HCT116 (cell line): ENCODE measurements around the gene SRPK3. TPM values are rescaled to one million over a fixed set of nuclear protein-coding genes. Genes with fewer than 3 reads are reported as not detected.

ENCODE experiments used
- ATAC-seq: fragments of 200-7000 bp; cut with Tn5 transposase; 2 replicates; pipeline ENCODE4 v1.9.1; 2020; ENCODE audit warnings: mild to moderate bottlenecking, moderate library complexity
- BruUV-seq: library from RNA; stranded (reverse); fragments of 400-500 nt; replicated peaks from 2 replicates; lab custom pipeline; 2021; lab: Mats Ljungman, UMichigan
- CTCF ChIA-PET: fragments of 300-600 bp; sonication (Branson Sonifier 250); formaldehyde crosslinking; loops from one replicate; lab custom pipeline; 2021; ENCODE audit warnings: antibody characterized with exemption; lab: Charles Lee
- POLR2A ChIA-PET: fragments of 300-600, 350-600 bp; sonication (Branson Sonifier 250); formaldehyde crosslinking; loops from one replicate; lab custom pipeline; 2021; ENCODE audit warnings: antibody characterized with exemption; lab: Charles Lee
- RAD21 ChIA-PET, 2 experiments: fragments of 300-600 bp; sonication (Branson Sonifier 250); formaldehyde crosslinking; loops; one replicate each; lab custom pipeline; 2023; ENCODE audit warnings: low total read pairs in 2 of 2; ENCODE audit not compliant: uncharacterized antibody in 2 of 2, unreplicated experiment in 2 of 2, low non-redundant PET in 1 of 2; lab: Charles Lee
- DNase-seq: peaks from one replicate; pipeline ENCODE4 v3.0.0-alpha.2; 2010; ENCODE audit warnings: low read depth, low spot score
- H2AFZ ChIP-seq: fragments of 200-600 bp; shearing (Covaris generic), sonication (generic); 2 replicates; pipeline ENCODE4 v1.6.1; 2017; ENCODE audit warnings: low read depth, mixed run types, mixed read lengths, antibody characterized with exemption, low read length; ENCODE audit not compliant: poor library complexity, severe bottlenecking
- H3K27ac ChIP-seq: 2 replicates; pipeline ENCODE4 v1.5.1; 2012; ENCODE audit warnings: low read depth, low read length
- H3K27me3 ChIP-seq: fragments of 200-600 bp; sonication (generic); 2 replicates; pipeline ENCODE4 v1.6.1; 2016; ENCODE audit warnings: mixed run types, low read length, mixed read lengths; ENCODE audit not compliant: insufficient read depth
- H3K36me3 ChIP-seq, 2 experiments: fragments of 200-500 bp in 1 of 2; fragments of 200-600 bp in 1 of 2; sonication (Bioruptor generic) in 1 of 2; sonication (generic) in 1 of 2; 2 replicates each; pipeline versions ENCODE4 v1.5.1 to v1.6.1; 2014 to 2016; ENCODE audit warnings: low read length in 2 of 2, inconsistent platforms in 1 of 2, mixed read lengths in 1 of 2, mixed run types in 1 of 2; ENCODE audit not compliant: insufficient read depth in 2 of 2, control insufficient read depth in 1 of 2
- H3K4me1 ChIP-seq, 2 experiments: fragments of 200-600 bp in 1 of 2; sonication (generic) in 1 of 2; 2 replicates each; pipeline versions ENCODE4 v1.5.1 to v1.6.1; 2012 to 2017; ENCODE audit warnings: low read length in 2 of 2, inconsistent platforms in 1 of 2, mild to moderate bottlenecking in 1 of 2, mixed read lengths in 1 of 2, mixed run types in 1 of 2, moderate library complexity in 1 of 2; ENCODE audit not compliant: insufficient read depth in 2 of 2, control insufficient read depth in 1 of 2
- H3K4me2 ChIP-seq: fragments of 200-600 bp; sonication (generic); 2 replicates; pipeline ENCODE4 v1.6.1; 2017; ENCODE audit warnings: mixed run types, low read length, mixed read lengths
- H3K4me3 ChIP-seq, 2 experiments: fragments of 200-600 bp in 1 of 2; sonication (generic) in 1 of 2; replicated peaks in 1 of 2; 2 replicates each; pipeline ENCODE4 v1.5.1; 2011 to 2016; ENCODE audit warnings: low read length in 2 of 2, control low read depth in 1 of 2, low read depth in 1 of 2, mild to moderate bottlenecking in 1 of 2, mixed read lengths in 1 of 2, mixed run types in 1 of 2
- H3K79me2 ChIP-seq: fragments of 200-600 bp; sonication (generic); 2 replicates; pipeline ENCODE4 v1.6.1; 2017; ENCODE audit warnings: mild to moderate bottlenecking, mixed run types, low read length, moderate library complexity, mixed read lengths; ENCODE audit not compliant: insufficient read depth
- H3K9ac ChIP-seq: fragments of 200-600 bp; sonication (generic); 2 replicates; pipeline ENCODE4 v1.6.1; 2016; ENCODE audit warnings: low read length, mixed read lengths
- H3K9me2 ChIP-seq: fragments of 200-600 bp; sonication (generic), shearing (Covaris generic); 2 replicates; pipeline ENCODE4 v1.6.1; 2017; ENCODE audit warnings: mixed run types, mild to moderate bottlenecking, moderate library complexity; ENCODE audit not compliant: insufficient read depth
- H3K9me3 ChIP-seq, 2 experiments: fragments of 200-500 bp in 1 of 2; fragments of 200-600 bp in 1 of 2; sonication (Bioruptor generic) in 1 of 2; sonication (generic) in 1 of 2; 2 replicates each; pipeline ENCODE4 v1.6.1; 2014 to 2017; ENCODE audit warnings: low read length in 2 of 2, mixed read lengths in 2 of 2, inconsistent platforms in 1 of 2, low read depth in 1 of 2, mild to moderate bottlenecking in 1 of 2, mixed run types in 1 of 2, moderate library complexity in 1 of 2; ENCODE audit not compliant: control insufficient read depth in 1 of 2, insufficient read depth in 1 of 2
- H4K20me1 ChIP-seq: fragments of 200-600 bp; sonication (generic), shearing (Covaris generic); 2 replicates; pipeline ENCODE4 v1.6.1; 2017; ENCODE audit warnings: mixed run types, mild to moderate bottlenecking, moderate library complexity; ENCODE audit not compliant: insufficient read depth
- ATF3 ChIP-seq: IDR thresholded peaks from 2 replicates; pipeline ENCODE4 v1.6.1; 2012
- CTCF ChIP-seq, 3 experiments: fragments of 200-600 bp in 1 of 3; sonication (generic) in 1 of 3; IDR thresholded peaks in 2 of 3; conservative IDR thresholded peaks in 1 of 3; 2 replicates each; pipeline ENCODE4 v1.5.1; 2012 to 2017; ENCODE audit warnings: low read depth in 2 of 3, low read length in 2 of 3, antibody characterized with exemption in 1 of 3, borderline replicate concordance in 1 of 3, control low read depth in 1 of 3, mild to moderate bottlenecking in 1 of 3, mixed read lengths in 1 of 3, mixed run types in 1 of 3, moderate library complexity in 1 of 3; ENCODE audit not compliant: insufficient read depth in 1 of 3
- ELF1 ChIP-seq: IDR thresholded peaks from 2 replicates; pipeline ENCODE4 v1.6.1; 2012; ENCODE audit warnings: low read depth, borderline replicate concordance
- EZH2 ChIP-seq: fragments of 200-600 bp; sonication (generic); IDR thresholded peaks from 2 replicates; pipeline ENCODE4 v1.6.1; 2017; ENCODE audit warnings: antibody characterized with exemption, mixed run types
- EZH2phosphoT487 ChIP-seq: fragments of 200-600 bp; IDR thresholded peaks from 2 replicates; pipeline ENCODE4 v1.6.1; 2018; ENCODE audit warnings: antibody characterized with exemption, borderline replicate concordance
- FOSL1 ChIP-seq: IDR thresholded peaks from 2 replicates; pipeline ENCODE4 v1.6.1; 2012; ENCODE audit warnings: low read depth
- JUND ChIP-seq: IDR thresholded peaks from 2 replicates; pipeline ENCODE4 v1.6.1; 2012
- MAX ChIP-seq: IDR thresholded peaks from 2 replicates; pipeline ENCODE4 v1.6.1; 2012
- POLR2A ChIP-seq: IDR thresholded peaks from 2 replicates; pipeline ENCODE4 v1.7.0; 2011; ENCODE audit warnings: borderline replicate concordance; ENCODE audit not compliant: insufficient read depth, insufficient read length; ENCODE audit errors: extremely low read depth
- POLR2AphosphoS5 ChIP-seq: IDR thresholded peaks from 2 replicates; pipeline ENCODE4 v1.6.1; 2011; ENCODE audit warnings: mild to moderate bottlenecking, low read depth, low read length, moderate library complexity
- RAD21 ChIP-seq: IDR thresholded peaks from 2 replicates; pipeline ENCODE4 v1.6.1; 2012; ENCODE audit warnings: low read depth, mild to moderate bottlenecking
- SIN3A ChIP-seq: IDR thresholded peaks from 2 replicates; pipeline ENCODE4 v1.6.1; 2012; ENCODE audit warnings: low read depth
- SP1 ChIP-seq: IDR thresholded peaks from 2 replicates; pipeline ENCODE4 v1.6.1; 2012; ENCODE audit warnings: low read depth
- TCF7L2 ChIP-seq: IDR thresholded peaks from 2 replicates; pipeline ENCODE4 v1.7.0; 2011; ENCODE audit warnings: borderline replicate concordance, inconsistent platforms; ENCODE audit not compliant: insufficient read depth, insufficient read length; ENCODE audit errors: extremely low read depth
- YY1 ChIP-seq: IDR thresholded peaks from 2 replicates; pipeline ENCODE4 v1.6.1; 2011; ENCODE audit warnings: low read length, low read depth, moderate library complexity, mild to moderate bottlenecking; ENCODE audit not compliant: insufficient replicate concordance; ENCODE audit errors: extremely low read depth
- ZFX ChIP-seq: fragments of 450-650 bp; IDR thresholded peaks from 2 replicates; pipeline ENCODE4 v1.6.1; 2017
- ZNF274 ChIP-seq: fragments of 200-500 bp; sonication (Bioruptor generic); IDR thresholded peaks from 2 replicates; pipeline ENCODE4 v1.6.1; 2014; ENCODE audit warnings: mild to moderate bottlenecking, low read depth, low read length, inconsistent platforms
- intact Hi-C: fragments of 100-400 bp; cut with micrococcal nuclease; formaldehyde crosslinking; loops from 2 replicates; pipeline ENCODE4 v1.10.0; 2022
- total RNA-seq: library from RNA; stranded (reverse); gene quantifications from one replicate; pipeline ENCODE4 v1.2.1, GENCODE V29; 2021; ENCODE audit not compliant: unreplicated experiment

SRPK3 gene
- total RNA-seq, 1 experiment from 2014 or later = not detected

GRCh38 chrX:153740631-153741222, 40.1 kb upstream of the SRPK3 start:
- ChIA-PET POLR2A (no interaction called here), RAD21 (no interaction called here), CTCF (no interaction called here)
- H3K27me3 ChIP-seq = no peaks in the 10 kb centered on the region
- no peaks in the 10 kb centered on the region for H3K4me1 ChIP-seq
- BruUV-seq = no TSS peak
- intact Hi-C loops = no loop called here
- no peak overlapping the region for H3K9ac ChIP-seq
- ATAC-seq = no peak
- no peaks in the 10 kb centered on the region for H3K9me3 ChIP-seq
- no peaks in the 10 kb centered on the region for H3K79me2 ChIP-seq
- H4K20me1 ChIP-seq = no peaks in the 10 kb centered on the region
- DNase-seq = no peak
- no peaks in the 10 kb centered on the region for H3K9me2 ChIP-seq
- no peaks in the 10 kb centered on the region for H3K36me3 ChIP-seq
- TF ChIP-seq ELF1 = no peak
- TF ChIP-seq EZH2 = no peak
- no peak for TF ChIP-seq ZFX
- no peak for TF ChIP-seq JUND
- no peak for TF ChIP-seq YY1
- TF ChIP-seq SIN3A = no peak
- TF ChIP-seq ZNF274 = no peak
- no peak overlapping the region for H3K27ac ChIP-seq
- H2AFZ ChIP-seq = no peak overlapping the region
- H3K4me3 ChIP-seq = no peak overlapping the region
- H3K4me2 ChIP-seq = no peak overlapping the region

- Histone ChIP-seq H3K4me2 (no peak overlapping the region), H3K4me1 (no peaks in the 10 kb centered on the region), H3K9me3 (no peaks in the 10 kb centered on the region), H3K9me2 (no peaks in the 10 kb centered on the region), H3K79me2 (no peaks in the 10 kb centered on the region), H3K27me3 (no peaks in the 10 kb centered on the region), H3K27ac (no peak overlapping the region), H2AFZ (no peak overlapping the region), H3K9ac (no peak overlapping the region), H3K4me3 (no peak overlapping the region), H4K20me1 (no peaks in the 10 kb centered on the region), H3K36me3 (no peaks in the 10 kb centered on the region)
- ChIA-PET CTCF (no interaction called here), POLR2A (no interaction called here), RAD21 (no interaction called here)
- ATAC-seq (no peak), DNase-seq (no peak)
- no TSS peak for BruUV-seq
- intact Hi-C loops = no loop called here
- no peak for TF ChIP-seq ATF3
- no peak for TF ChIP-seq POLR2AphosphoS5
- no peak for TF ChIP-seq RAD21
- no peak for TF ChIP-seq ELF1
- no peak for TF ChIP-seq EZH2phosphoT487
- TF ChIP-seq EZH2 = no peak
- no peak for TF ChIP-seq SIN3A
- TF ChIP-seq MAX = no peak
- TF ChIP-seq SP1 = no peak
- no peak for TF ChIP-seq CTCF (IDR thresholded peaks at IDR 0.05 in 2 of 3, conservative IDR thresholded peaks at IDR 0.05 in 1 of 3; ENCODE audit: borderline replicate concordance in 1 of 3, insufficient read depth in 1 of 3, low read depth in 2 of 3, low read length in 2 of 3)
- TF ChIP-seq FOSL1 = no peak
- TF ChIP-seq ZFX = no peak
- no peak for TF ChIP-seq TCF7L2
- no peak for TF ChIP-seq ZNF274
- no peak for TF ChIP-seq YY1
- no peak for TF ChIP-seq POLR2A
Measured at GRCh38 chrX:153741446-153741845, 39.4 kb upstream of the SRPK3 start.
